ENCODE measurements around the gene UBE2S.
A peak's percentile ranks its signal among the peaks of the same experiment; 100 is the strongest.

UBE2S gene

GRCh38 chr19:55384920-55385723 lies 22.5 kb downstream of the UBE2S start:
- peak; percentile 82 for DNase-seq (ENCODE audit: low read depth)
- TF ChIP-seq CTCF (IDR thresholded peaks at IDR 0.05; ENCODE audit: control insufficient read depth, extremely low read depth, insufficient read depth): no peak
- H3K4me3 ChIP-seq (ENCODE audit: low read depth, low read length): peak overlapping the region; percentile 89

DNA sequence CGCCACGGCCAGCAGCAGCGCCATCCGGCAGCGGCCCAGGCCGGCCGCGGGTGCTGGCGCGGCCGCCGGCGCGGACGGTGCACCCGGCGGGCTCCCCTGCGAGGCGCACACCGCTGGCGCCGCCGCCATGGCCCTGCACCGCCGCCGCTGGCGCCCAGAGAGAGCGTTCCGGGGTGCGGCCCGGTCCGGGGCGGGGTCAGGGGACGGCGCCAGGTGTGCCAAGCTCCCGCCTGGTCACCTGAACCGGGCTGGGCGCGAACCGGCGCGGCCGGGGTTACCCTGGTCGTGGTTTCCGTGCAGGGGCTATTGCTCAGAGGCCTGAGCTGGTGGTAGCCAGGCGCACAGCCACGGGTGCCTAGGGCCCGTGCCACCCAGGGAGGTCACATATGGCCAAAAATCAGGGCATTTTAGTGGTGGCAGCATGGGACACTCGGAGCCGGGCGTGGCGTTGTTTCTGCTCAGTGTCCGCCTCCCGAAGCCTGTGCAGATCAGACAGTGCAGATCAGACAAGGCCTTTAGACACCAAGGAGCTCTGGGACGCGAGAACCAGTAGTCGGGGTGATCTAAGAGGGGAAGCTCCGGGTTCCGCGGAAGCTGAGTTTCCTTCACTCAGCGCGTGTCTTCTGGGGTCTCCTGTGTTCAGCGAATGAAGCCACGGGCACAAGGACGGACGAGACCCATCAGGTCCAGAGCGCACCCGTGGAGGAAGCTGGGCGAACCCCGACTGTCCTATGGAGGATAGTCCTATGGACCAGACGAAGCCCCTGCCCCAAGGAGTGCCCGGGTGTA lies 23.3 kb downstream of the UBE2S start, which contains the start of gene TMEM238:
Gene TMEM238, minus strand, starts transcription at position 162 of the 789 bp plus-strand sequence. Its CDS starts 33 bp downstream, at position 129.
- H3K4me3 ChIP-seq (ENCODE audit: low read depth, low read length): peak within 1 kb of the TSS; percentile 89
- no peak for DNase-seq (ENCODE audit: low read depth)
- no peak for TF ChIP-seq CTCF (IDR thresholded peaks at IDR 0.05; ENCODE audit: control insufficient read depth, extremely low read depth, insufficient read depth)

GRCh38 chr19:55383279-55384130 lies 24.1 kb downstream of the UBE2S start:
- peak; percentile 37; the same call in 1 of the 2 replicates for TF ChIP-seq CTCF (IDR thresholded peaks at IDR 0.05; ENCODE audit: control insufficient read depth, extremely low read depth, insufficient read depth)
- peak overlapping the region; percentile 89 for H3K4me3 ChIP-seq (ENCODE audit: low read depth, low read length)
- no peak for DNase-seq (ENCODE audit: low read depth)

DNA sequence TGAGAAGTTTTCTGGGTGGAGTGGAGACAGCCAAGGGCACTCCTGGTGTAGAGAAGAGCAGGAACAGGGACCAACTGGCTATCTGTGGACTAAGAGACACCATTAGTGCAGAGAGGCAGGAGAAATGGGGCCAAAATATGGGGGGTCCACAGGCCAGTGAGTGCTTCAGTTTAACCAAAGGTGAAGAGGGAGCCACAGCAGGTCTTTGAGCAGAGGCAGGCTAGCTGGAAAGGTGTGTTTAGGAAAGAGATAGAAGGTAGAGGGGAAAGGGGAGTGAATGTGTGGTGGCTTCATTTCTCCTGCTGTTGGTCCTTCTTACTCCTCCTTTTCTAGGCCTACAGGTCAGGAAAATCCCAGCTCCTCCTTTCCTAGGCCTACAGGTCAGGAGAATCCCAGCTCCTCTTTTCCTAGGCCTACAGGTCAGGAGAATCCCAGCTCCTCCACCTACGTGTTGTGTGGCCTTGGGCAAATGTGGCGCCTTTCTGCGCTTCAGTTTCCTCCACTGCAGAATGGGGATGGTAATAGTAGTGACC lies 25.0 kb downstream of the UBE2S start:
- peak overlapping the region; percentile 69 for H3K4me3 ChIP-seq (ENCODE audit: low read depth, low read length)

DNA sequence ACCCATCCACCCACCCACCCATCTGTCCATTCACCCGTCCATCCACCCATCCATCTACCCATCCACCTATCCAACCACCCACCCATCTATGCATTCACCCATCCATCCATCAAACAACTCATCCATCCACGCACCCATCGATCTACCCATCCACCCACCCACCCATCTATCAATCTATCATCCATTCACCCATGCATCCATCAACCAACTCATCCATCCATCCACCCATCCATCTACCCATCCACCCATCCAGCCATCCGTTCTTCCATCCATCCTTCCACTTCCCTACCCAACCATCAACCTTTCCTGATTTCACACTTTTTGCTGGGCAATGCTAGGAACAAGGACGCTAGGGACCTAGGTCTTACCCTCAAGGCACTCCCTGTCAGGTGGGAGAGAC lies 25.6 kb downstream of the UBE2S start:
- H3K4me3 ChIP-seq (ENCODE audit: low read depth, low read length): no peak overlapping the region
- DNase-seq (ENCODE audit: low read depth): no peak
- TF ChIP-seq CTCF (IDR thresholded peaks at IDR 0.05; ENCODE audit: control insufficient read depth, extremely low read depth, insufficient read depth): no peak

More for the DNA sequence above, 25.0 kb downstream of the UBE2S start:
- DNase-seq (ENCODE audit: low read depth): no peak
- no peak for TF ChIP-seq CTCF (IDR thresholded peaks at IDR 0.05; ENCODE audit: control insufficient read depth, extremely low read depth, insufficient read depth)

DNA sequence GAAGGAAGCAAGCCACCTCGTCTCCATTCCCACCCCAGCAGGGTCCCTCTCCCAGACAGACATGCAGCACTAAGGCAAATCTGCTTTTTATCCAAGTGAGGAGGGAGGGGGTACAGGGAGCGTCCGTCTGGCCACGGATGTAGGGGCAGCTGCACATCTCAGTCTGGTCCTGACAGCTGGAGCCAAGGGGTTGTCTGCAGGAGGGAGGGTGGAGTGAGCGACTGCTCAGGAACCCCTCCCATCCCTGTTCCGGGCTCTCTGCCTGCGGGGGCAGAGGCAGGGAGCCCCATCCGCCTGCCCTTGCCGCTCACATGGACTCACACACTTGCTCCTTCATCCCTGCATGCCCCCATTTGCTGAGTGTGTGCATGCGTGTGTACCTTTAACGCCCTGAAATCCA lies 28.4 kb downstream of the UBE2S start:
- no peak overlapping the region for H3K4me3 ChIP-seq (ENCODE audit: low read depth, low read length)
- TF ChIP-seq CTCF (IDR thresholded peaks at IDR 0.05; ENCODE audit: control insufficient read depth, extremely low read depth, insufficient read depth): no peak
- DNase-seq (ENCODE audit: low read depth): no peak

All from LNCaP clone FGC (cell line).